GM19324 (cell line): ENCODE results near the gene SFT2D3.

ENCODE experiments used
- ATAC-seq: cut with Tn5 transposase; IDR thresholded peaks from one replicate; pipeline ENCODE4 v1.9.1; 2021; ENCODE audit warnings: mild to moderate bottlenecking, moderate library complexity; ENCODE audit not compliant: unreplicated experiment, low FRiP score

Gene SFT2D3

DNA sequence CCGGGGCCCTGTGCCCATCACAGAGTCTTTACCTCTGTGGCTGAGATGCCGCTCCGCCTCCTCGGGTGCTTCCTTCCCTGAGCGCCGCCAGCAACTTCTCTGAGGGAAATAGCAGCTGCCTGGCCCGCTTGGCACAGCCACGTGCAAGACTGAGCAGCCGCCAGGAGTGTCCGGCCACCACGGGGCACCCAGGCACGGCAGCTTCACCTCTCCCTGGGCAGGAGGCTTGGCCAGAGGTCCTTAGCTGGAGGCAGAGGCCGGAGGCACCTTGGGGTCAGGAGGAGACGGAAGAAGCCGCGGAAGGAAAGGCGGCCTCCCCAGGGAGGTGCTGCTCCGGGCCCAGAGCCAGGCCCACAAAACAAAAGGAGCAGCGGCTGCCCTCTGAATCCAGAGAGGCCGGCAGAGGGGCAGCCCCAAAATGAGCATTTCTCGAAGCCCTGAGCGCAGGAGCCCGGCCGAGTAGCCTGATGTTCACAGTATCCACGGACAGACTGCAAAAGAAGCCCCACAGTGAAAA is 20.0 kb upstream of the SFT2D3 start:
- ATAC-seq = no peak

DNA sequence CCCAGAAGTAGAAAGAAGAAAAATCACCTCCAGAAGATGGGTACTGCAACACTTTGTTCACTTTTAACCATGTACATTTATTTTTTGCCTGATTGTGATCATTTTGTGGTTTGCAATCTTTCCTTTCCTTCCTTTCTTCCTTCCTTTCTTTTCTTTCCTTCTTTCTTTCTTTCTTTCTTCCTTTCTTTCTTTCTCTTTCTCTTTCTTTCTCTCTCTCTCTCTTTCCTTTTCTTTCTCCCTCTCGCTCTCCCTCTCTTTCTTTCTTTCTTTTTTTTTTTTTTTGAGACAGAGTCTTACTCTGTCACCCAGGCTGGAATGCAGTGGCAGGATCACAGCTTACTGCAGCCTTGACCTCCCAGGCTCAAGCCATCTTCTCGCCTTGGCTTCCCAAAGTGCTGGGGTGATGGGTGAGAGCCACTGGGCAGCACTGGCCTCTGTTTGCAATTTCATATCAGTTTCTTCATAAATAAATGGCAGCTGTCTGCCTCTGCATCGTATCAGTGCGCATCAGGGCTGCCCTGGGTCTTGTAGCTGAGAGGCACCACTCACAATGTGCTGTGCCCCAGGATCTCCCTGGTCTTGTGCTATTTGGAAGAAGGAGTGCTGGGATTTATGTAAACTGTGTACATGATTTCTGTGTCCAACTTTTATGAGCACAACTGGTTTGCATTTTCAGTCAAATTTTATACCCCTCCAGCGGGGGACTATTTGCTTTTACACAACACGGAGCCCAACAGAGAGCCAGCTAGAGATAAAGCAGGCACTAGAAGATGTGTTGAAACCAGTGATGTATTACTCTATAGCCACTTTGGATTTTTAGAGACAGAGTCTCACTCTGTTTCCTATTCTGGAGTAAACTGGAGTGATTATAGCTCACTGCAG is 19.1 kb upstream of the SFT2D3 start:
- ATAC-seq = no peak

DNA sequence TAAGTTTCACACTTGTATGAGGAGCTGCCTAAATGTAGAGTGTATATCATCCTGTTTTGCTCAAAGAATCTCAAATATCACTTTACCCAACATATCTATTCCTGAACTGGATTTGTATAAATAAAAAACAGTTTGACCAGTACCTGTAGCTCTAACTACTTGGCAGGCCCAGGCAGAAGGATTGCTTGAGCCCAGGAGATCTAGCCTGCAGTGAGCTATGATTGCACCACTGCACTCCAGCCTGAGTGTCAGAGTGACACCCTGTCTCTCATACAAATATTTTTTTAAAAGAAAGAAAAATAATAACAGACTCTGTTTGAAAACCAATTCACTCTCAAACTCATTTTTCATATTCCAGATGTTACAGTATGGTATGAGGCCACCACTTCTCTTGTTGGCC is 18.2 kb upstream of the SFT2D3 start:
- ATAC-seq = no peak

DNA sequence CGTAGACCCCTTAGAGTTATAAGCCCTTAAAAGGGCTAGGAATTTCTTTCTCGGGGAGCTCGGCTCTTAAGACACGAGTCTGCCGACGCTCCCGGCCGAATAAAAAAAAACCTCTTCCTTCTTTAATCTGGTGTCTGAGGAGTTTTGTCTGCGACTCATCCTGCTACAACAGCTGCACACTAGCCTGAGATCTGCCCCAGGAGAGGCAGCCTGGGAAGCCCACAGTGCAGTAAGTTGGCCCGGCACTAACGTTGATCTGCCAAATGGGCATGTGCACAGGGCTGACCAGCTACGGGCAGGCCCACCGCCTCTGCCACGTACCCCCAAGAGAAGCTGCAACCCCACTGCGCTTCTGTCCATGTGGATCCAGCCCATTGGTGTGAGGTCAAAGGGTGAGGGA is 17.5 kb upstream of the SFT2D3 start:
- no peak for ATAC-seq

DNA sequence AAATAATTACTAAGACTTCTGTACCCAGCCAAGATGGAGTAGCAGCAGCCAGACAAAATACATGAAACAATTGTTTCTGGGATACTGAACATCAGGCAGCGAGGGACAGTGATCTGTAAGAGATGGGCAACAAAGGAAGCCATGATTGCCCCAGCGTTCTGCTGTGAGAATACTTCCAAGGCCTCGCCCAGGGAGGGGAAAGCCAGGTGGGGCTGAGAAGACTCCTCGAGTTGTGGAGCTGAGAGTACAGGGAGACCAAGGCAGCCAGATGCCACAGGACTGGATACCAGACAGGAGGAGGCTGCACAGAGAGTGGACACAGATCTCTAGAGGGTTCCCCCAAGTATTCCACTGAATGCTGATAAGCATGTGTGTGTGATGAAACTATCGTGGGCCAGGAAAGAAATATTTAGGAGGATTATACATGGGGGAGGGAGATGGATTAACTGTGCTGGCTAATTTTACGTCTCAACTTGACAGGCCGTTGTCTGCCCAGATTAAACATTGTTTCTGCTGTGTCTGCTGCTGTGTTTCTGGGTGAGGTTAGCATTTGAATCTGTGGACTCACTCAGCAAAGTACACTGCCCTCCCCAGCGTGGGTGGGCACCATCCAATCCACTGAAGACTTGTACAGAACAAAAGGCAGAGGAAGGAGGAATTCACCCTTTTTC is 15.8 kb upstream of the SFT2D3 start:
- ATAC-seq = no peak

DNA sequence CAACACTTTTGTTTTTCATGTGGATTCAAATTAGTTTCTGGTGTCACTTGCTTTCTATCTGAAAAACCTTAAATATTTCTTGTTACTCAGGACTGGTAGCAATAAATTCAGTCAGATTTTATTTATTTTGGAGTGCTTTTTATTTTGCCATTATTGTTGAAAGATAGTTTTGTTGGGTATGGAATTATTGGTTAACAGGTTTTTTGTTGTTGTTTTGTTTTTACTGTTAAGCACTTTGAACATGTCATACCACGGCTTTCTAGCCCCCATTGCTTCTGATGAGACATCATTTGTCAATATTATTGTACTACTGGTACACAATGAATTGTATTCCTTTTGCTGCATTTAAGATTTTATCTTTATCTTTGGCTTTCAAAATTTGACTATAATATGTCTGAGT is 12.9 kb upstream of the SFT2D3 start:
- ATAC-seq = no peak

DNA sequence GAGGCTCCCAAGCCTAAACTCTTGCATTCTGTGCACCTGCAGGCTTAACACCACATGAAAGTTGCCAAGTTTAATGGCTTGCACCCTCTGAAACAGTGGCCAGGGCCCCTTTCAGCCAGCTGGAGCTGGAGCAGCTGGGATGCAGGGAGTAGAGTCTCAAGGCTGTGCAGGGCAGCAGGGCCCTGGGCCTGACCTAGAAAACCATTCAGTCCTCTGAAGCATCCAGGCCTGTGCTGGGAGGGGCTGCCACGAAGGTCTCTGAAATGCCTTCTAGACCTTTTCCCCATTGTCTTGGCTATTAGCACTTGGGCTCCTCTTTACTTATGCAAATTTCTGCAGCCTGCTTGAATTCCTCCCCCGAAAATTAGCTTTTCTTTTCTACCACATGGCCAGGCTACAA is 10.6 kb upstream of the SFT2D3 start:
- ATAC-seq = no peak

DNA sequence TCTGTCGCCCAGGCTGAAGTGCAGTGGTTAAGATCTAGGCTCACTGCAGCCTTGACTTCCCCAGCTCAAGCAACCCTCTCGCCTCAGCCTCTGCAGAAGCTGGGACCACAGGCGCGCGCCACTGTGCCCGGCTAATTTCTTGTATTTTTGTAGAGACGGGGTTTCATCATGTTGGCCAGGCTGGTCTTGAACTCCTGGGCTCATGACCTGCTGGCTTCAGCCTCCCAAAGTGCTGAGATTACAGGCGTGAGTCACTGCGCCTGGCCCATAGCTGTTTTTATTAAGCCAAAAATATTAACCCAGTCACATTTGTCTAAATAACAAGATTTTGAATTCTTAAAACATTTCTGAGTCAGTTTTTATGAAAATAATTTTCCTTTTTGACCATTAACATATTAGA is 6.3 kb upstream of the SFT2D3 start:
- no peak for ATAC-seq

DNA sequence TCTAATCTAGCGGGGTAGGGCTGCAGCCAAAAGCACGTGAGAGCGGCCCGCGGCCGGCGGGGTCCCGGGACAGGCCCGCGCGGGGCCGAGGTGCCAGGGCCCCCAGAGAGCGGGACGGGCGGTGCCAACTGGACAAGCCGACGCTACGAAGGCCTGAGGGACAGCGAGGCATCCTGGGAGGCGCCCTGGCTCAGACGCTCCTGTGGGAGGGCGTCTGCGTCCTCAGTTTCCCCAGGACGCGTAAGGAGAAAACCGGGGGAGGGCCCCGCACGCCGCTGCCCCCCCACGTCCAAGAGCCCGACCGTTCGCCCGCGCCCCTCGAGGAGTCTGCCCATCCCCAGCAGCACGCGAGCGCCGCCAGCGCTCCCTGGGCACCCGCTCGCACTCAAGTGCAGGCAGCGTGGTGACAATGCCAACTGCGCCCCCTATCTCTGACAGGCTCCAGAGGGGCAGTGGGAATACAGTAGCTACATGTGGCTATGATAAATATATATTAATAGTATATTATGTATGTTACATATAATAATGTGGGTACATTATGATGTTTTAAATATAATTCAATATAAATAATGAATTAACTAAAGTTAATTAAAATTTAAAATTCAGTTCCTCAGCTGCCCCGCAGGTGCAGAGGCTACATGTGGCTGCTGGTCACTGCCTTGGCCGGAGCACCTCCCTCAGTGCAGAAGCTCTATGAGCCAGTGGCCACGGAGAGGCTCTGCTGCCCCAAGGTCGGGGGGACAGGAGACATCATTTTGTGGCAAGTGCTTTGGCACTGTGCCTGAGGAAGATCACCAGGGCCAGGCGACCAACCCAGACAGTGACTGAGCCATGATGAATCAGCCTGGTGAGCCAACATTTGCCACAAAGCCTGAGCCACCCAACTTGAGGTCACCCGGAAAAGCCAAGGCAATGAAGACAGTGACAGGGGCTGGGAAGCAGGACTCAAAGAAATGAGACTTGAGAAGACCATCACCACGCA is 5.5 kb upstream of the SFT2D3 start:
- no peak for ATAC-seq

DNA sequence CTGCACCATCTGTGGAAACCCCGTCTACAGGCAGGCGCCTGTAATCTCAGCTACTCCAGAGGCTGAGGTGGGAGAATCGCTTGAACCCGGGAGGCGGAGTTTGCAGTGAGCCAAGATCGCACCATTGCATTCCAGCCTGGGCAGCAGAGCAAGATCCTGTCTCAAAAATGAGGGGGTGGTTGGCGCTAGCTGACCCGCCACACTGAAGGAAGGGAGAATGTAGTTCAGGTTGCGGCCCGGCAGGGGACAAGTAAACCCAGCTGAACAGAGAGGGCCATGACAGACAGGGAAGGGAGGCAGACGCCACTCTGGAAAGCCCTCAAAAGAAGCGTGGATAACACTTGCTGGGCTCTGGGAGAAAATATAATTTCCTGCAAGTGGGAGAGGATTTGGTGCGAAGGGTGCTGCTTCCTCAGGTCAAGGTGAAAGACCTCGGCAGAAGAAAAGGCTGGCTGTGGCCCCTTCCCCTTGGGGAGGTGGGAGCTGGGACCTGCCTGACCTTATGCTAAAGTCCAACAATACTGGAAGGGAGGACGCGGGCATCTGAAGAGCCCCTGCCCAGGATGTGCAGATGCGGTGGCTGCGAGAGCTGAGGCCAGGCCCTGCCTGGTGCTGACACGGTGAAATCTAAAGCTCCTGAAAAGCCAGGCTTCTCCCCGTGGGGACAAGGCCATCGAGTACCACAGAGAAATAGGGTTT is 3.7 kb upstream of the SFT2D3 start:
- no peak for ATAC-seq

DNA sequence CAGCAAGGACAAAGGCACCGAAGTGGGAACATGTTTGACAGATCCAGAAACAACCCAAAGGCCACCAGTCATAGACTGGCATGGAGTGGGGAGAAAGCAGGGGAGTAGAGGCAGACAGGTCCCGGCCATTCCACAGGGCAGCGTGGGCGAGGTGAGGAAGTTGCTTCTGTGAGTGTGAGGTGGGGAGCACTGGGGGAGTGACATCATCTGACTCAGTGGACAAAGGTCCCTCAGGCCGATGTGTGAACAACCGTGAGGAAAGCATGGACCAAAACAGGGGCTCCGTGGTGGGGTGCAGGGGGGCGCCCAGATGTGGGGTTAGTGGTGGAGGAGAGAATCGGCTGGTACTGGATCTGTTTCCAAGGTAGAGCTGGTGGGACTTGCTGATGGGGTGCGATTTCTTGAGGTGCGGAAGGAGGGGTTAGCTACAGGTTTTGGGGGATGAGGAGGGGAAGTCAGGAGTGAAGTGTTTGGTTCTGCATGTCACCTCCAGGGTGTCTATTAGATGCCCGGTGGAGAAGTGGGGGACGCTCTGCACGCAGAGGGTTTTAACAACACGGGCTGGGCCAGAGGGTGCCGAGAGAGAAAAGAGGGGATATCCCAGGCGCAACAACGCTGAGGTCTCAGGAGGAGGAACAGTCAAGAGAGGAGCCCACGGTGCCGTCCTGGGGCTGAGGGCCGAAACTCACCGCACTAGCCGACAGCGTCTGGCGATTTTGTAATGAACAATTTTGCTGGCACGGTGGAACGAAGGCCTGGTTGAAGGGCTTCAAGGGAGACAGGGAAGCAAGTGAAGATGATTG is 2.5 kb upstream of the SFT2D3 start:
- no peak for ATAC-seq

DNA sequence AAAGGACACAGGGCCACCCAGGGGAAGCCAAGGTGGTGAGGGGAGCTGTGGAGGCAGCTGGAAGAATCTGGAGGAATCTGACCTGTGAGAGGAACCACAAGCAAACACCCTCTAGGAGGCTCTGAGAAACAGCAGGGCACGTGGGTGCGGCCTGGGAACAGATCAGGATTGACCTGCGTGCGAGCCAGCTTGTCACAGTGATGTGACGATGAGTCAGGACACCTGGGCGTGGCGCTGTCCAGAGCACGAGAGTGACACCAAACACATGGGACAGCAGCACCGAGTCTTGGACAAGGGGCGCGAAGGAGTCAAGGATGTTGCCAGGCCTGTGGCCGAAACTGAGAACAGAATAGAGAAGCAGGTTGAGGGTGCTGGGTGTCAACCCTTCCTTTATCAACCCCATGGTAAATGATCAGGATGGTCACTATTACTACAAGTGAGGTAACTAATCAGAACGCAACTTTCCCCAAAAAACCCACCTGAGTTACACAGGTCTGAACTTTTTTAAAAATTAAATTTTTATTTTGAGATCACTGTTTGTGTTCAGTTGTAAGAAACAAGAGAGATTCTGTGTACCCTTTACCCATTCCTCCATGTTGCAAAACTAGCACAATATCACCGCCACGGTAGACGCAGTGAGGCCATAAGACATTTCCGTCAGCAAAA is 637 bp upstream of the SFT2D3 start:
- ATAC-seq = peak; percentile 52

DNA sequence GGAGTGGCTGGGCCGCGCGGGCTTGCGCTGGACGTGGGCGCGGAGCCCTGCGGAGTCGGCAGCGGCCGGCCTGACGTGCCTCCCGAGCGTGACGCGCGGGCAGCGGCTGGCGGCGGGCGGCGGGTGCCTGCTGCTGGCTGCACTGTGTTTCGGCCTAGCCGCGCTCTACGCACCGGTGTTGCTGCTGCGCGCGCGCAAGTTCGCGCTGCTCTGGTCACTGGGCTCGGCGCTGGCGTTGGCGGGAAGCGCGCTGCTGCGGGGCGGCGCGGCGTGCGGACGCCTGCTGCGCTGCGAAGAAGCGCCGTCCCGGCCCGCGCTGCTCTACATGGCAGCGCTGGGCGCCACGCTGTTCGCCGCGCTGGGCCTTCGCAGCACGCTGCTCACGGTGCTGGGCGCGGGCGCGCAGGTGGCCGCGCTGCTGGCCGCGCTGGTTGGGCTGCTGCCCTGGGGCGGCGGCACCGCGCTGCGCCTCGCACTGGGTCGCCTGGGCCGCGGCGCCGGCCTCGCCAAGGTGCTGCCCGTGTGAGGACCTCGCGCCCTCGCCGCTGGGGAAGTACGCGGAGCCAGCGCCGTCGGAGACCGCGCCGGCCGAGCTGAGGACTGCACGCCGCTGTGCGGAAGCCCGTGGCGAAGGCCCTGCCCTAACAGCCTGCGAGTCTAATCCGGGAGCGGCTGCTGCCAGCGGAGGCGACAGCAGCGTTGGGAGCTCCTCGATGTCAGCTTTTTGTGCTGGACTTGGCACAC is 526 bp downstream of the SFT2D3 start:
- peak; percentile 56 for ATAC-seq

DNA sequence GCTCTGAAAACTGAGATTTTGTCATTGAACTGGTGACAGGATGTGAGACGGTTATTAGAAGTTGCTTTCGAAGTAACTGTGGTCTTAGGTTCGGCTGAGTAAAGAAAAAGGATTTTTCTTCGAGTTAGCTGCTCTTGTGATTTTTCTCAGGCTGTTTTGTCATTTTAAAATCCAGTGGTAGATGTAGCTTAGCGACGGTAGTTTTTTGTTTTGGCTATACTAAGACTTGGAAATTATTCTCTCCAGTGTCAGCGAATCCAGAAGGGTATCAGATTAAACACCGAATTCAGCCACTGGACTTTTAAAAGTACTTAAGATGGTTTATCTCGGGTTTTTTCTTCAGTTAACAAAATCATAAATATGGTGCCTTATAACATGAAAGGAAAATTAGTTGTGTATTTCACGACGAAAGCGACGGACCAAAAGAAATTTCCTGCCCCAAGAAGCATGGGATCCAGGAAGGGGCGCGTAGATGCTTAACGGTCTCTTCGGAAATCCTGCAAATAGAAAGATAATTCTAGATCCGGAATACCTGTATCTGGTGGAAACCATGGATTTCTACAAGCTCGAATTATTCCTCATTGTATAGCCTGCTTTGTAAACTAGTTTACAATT is 1.2 kb downstream of the SFT2D3 start:
- ATAC-seq = no peak

DNA sequence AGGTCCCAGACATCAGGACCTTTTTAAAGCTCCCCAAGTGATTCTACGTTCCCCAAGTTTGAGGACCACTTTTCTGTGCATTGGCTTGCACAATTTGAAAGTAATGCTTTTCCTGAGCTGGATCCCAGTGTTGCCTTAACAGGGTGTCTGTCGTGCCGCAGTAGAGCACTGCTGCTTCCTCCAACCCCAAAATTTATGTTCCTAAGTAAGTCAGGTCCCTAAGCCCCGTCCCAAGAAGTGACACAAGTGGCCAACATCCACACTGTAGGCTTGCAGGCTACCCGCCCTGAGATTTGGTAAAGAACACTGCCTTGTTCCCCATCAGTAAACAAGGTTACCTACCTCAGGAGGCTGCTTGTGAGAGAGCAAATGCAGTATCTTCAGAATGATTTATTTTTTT is 2.0 kb downstream of the SFT2D3 start:
- ATAC-seq = no peak

DNA sequence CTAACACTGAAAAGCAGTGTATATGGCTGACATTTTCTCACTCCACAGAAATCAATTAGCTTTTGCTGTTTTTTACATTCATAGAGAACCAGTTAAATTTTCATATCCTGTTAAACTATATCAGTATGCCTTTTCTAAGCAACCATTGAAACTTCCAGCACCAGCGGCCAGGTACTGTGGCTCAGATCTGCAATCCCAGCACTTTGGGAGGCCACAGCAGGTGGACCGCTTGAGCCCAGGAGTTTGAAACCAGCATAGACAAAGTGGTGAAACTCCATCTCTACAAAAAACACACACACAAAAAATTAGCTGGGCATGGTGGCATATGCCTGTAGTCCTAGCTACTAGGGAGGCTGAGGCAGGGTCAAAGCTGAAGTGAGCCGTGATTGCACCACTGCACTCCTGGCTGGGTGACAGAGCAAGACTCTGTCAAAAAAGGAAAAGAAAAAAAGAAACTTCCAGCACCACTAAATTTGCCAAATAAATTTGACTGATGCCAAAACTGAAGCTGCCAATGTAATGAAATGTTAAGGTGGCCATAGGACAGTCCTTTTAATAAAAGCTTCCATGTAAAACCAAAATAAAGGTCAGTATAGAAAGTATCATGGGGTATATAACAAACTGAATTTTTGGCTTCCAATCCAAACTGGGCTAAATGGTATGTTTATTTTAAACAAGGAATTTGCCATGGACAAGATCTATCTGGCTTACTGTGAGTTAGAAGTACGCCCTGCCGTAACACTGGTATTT is 3.5 kb downstream of the SFT2D3 start:
- ATAC-seq = no peak
